Endothelial cell of umbilical vein (primary cell): ENCODE results near the gene ACMSD. TPM values are rescaled to one million over a fixed set of nuclear protein-coding genes. Genes with fewer than 3 reads are reported as not detected.

ENCODE experiments used
- BruUV-seq: library from RNA; stranded (reverse); fragments of 400-500 nt; replicated peaks from 2 replicates; lab custom pipeline; 2021; lab: Mats Ljungman, UMichigan
- CTCF ChIA-PET: fragments of 300-600, 350-600 bp; sonication (Branson Sonifier 250); formaldehyde crosslinking; loops from one replicate; lab custom pipeline; 2021; ENCODE audit warnings: antibody characterized with exemption, inconsistent platforms; lab: Charles Lee
- POLR2A ChIA-PET: fragments of 300-600, 350-600 bp; sonication (Branson Sonifier 250); formaldehyde crosslinking; loops from one replicate; lab custom pipeline; 2021; ENCODE audit warnings: antibody characterized with exemption, inconsistent platforms; lab: Charles Lee
- DNase-seq: peaks from one replicate; pipeline ENCODE4 v3.0.0-alpha.2; 2011; ENCODE audit warnings: low read depth, low spot score
- FAIRE-seq: peaks from 2 replicates; lab custom pipeline; 2011; peaks lifted over from hg19 to GRCh38; lab: Jason Lieb, UNC
- H2AFZ ChIP-seq: 2 replicates; pipeline ENCODE4 v1.6.0; 2012; ENCODE audit warnings: low read depth, low read length, control low read depth, inconsistent platforms
- H3K27ac ChIP-seq: 2 replicates; pipeline ENCODE4 v1.5.1; 2011; ENCODE audit warnings: low read depth, mild to moderate bottlenecking, control low read depth, low read length, moderate library complexity; ENCODE audit not compliant: insufficient read depth
- H3K27me3 ChIP-seq, 2 experiments: 2 replicates each; pipeline versions ENCODE4 v1.6.0 to v1.6.1; 2011; ENCODE audit warnings: low read length in 2 of 2, mixed read lengths in 1 of 2; ENCODE audit not compliant: control insufficient read depth in 2 of 2, insufficient read depth in 2 of 2
- H3K36me3 ChIP-seq, 2 experiments: 2 replicates in 1 of 2; 3 replicates in 1 of 2; pipeline ENCODE4 v1.5.1; 2011; ENCODE audit warnings: low read length in 2 of 2, mild to moderate bottlenecking in 1 of 2, moderate library complexity in 1 of 2; ENCODE audit not compliant: control insufficient read depth in 2 of 2, insufficient read depth in 2 of 2; ENCODE audit errors: extremely low read depth in 1 of 2
- H3K4me1 ChIP-seq: 3 replicates; pipeline ENCODE4 v1.5.1; 2011; ENCODE audit warnings: mild to moderate bottlenecking, low read length; ENCODE audit not compliant: control insufficient read depth, insufficient read depth; ENCODE audit errors: extremely low read depth
- H3K4me2 ChIP-seq: 2 replicates; pipeline ENCODE4 v1.6.1; 2011; ENCODE audit warnings: low read length, control low read depth, mixed read lengths; ENCODE audit not compliant: insufficient read depth
- H3K4me3 ChIP-seq, 3 experiments: fragments of 200-600 bp in 1 of 3; sonication (generic), shearing (Covaris generic) in 1 of 3; replicated peaks in 1 of 3; 2 replicates each; pipeline ENCODE4 v1.5.1; 2011 to 2016; ENCODE audit warnings: control low read depth in 3 of 3, low read length in 3 of 3, mild to moderate bottlenecking in 2 of 3, inconsistent platforms in 1 of 3, low read depth in 1 of 3, moderate library complexity in 1 of 3; ENCODE audit not compliant: insufficient read depth in 1 of 3
- H3K79me2 ChIP-seq: 2 replicates; pipeline ENCODE4 v1.6.0; 2012; ENCODE audit warnings: low read length, inconsistent platforms; ENCODE audit not compliant: control insufficient read depth, insufficient read depth
- H3K9ac ChIP-seq: replicated peaks from 2 replicates; pipeline ENCODE3; 2011; ENCODE audit warnings: low read length, control low read depth; ENCODE audit not compliant: insufficient read depth; ENCODE audit errors: extremely low read depth
- H3K9me1 ChIP-seq: replicated peaks from 3 replicates; pipeline ENCODE4 v1.6.0; 2011; ENCODE audit warnings: mild to moderate bottlenecking, low read length; ENCODE audit not compliant: control insufficient read depth, insufficient read depth; ENCODE audit errors: extremely low read depth
- H3K9me3 ChIP-seq: replicated peaks from 2 replicates; pipeline ENCODE4 v1.5.1; 2012; ENCODE audit warnings: low read length, inconsistent platforms; ENCODE audit not compliant: control insufficient read depth, insufficient read depth
- H4K20me1 ChIP-seq: replicated peaks from 2 replicates; pipeline ENCODE3; 2011; ENCODE audit warnings: mild to moderate bottlenecking, low read length; ENCODE audit not compliant: control insufficient read depth, insufficient read depth; ENCODE audit errors: extremely low read depth
- EZH2 ChIP-seq: IDR thresholded peaks from 2 replicates; pipeline ENCODE4 v1.6.1; 2012; ENCODE audit warnings: borderline replicate concordance, low read depth, mild to moderate bottlenecking, moderate library complexity, low read length, inconsistent platforms; ENCODE audit not compliant: severe bottlenecking
- FOS ChIP-seq: IDR thresholded peaks from 2 replicates; pipeline ENCODE4 v1.6.1; 2011; ENCODE audit warnings: mild to moderate bottlenecking, low read length, moderate library complexity, borderline replicate concordance; ENCODE audit not compliant: insufficient read depth
- GATA2 ChIP-seq: IDR thresholded peaks from 2 replicates; pipeline ENCODE4 v1.7.0; 2011; ENCODE audit warnings: low read depth, mild to moderate bottlenecking, moderate library complexity, mixed read lengths, low read length; ENCODE audit not compliant: insufficient read length, insufficient read depth
- JUN ChIP-seq: IDR thresholded peaks from 2 replicates; pipeline ENCODE4 v1.6.1; 2011; ENCODE audit warnings: borderline replicate concordance, low read depth; ENCODE audit not compliant: insufficient read length, insufficient read depth
- MYC ChIP-seq: IDR thresholded peaks from one replicate; pipeline ENCODE4 v1.6.1; 2011; ENCODE audit warnings: mild to moderate bottlenecking, low read depth, low read length
- POLR2A ChIP-seq: IDR thresholded peaks from 2 replicates; pipeline ENCODE4 v1.6.1; 2012; ENCODE audit warnings: low read depth, mild to moderate bottlenecking, control low read depth, low read length
- POLR2AphosphoS5 ChIP-seq: IDR thresholded peaks from 2 replicates; pipeline ENCODE4 v1.6.1; 2012; ENCODE audit warnings: low read depth, mild to moderate bottlenecking, control low read depth, low read length, moderate library complexity; ENCODE audit not compliant: insufficient read depth
- dilution Hi-C: fragments of 300-500 bp; cut with MboI; formaldehyde crosslinking; loops from one replicate; pipeline ENCODE4 v1.15.0; 2019; ENCODE audit warnings: low sequenced_read_pairs; ENCODE audit not compliant: extremely low pct_ligation_motif_present
- intact Hi-C: fragments of 100-400 bp; cut with micrococcal nuclease; formaldehyde crosslinking; loops from one replicate; pipeline ENCODE4 v1.10.0; 2022
- polyA plus RNA-seq, 4 experiments: library from polyadenylated mRNA; depleted of rRNA in 3 of 4; stranded (reverse) in 3 of 4; unstranded in 1 of 4; fragments of >200 nt; gene quantifications; 2 replicates each; pipeline versions ENCODE4 v1.2.1 to v1.2.3, GENCODE V29; 2011 to 2012; ENCODE audit warnings: missing spikeins in 1 of 4
- total RNA-seq: library from RNA; stranded (reverse); gene quantifications from 2 replicates; pipeline ENCODE4 v1.2.3, GENCODE V29; 2021
- TF ChIP-seq, protein P1 (sequence below), 2 donors: IDR thresholded peaks; 1 replicate in 1 of 2; 2 replicates in 1 of 2; pipeline ENCODE4 v1.5.1; 2011; ENCODE audit warnings: low read length in 2 of 2, mild to moderate bottlenecking in 2 of 2, moderate library complexity in 2 of 2, control low read depth in 1 of 2, inconsistent platforms in 1 of 2, low read depth in 1 of 2; ENCODE audit not compliant: insufficient read depth in 1 of 2; ENCODE audit errors: extremely low read depth in 1 of 2
- TF ChIP-seq, protein P2 (sequence below): IDR thresholded peaks from 2 replicates; pipeline ENCODE4 v1.6.1; 2011; ENCODE audit not compliant: insufficient read depth, insufficient read length

The ACMSD gene
- total and polyA plus RNA-seq, 2 donors (not counting 3 experiments of a cell fraction or from before 2014, with no cell fraction given), result not detected

DNA sequence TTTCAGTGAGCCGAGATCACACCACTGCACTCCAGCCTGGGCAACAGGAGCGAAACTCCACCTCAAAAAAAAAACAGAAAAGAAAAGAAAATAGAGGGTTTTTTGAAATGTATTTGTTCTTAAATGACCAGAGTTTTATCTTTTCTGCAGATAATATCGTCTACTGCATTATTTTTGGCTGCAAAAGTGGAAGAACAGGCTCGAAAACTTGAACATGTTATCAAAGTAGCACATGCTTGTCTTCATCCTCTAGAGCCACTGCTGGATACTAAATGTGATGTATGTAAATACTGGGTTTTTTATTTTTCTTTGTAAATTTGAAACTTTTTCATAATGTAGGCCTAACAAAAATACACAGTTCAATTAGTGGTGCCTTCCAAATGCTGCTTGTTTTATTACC, 98.3 kb downstream of the ACMSD start:
- H3K9ac ChIP-seq, result no peak overlapping the region
- H3K9me1 ChIP-seq, result peaks cover 2% of the 10 kb centered on the region
- peaks cover 13% of the 10 kb centered on the region for H4K20me1 ChIP-seq
- DNase-seq (no peak), FAIRE-seq (no peak)
- dilution Hi-C loops, result no loop called here
- no peak overlapping the region for H3K4me3 ChIP-seq
- H3K27me3 ChIP-seq, result no peaks in the 10 kb centered on the region
- no peak overlapping the region for H3K27ac ChIP-seq
- H3K4me2 ChIP-seq, result no peak overlapping the region
- peaks cover 3 to 13% of the 10 kb centered on the region in 2 experiments for H3K36me3 ChIP-seq
- H3K79me2 ChIP-seq, result peaks cover 82% of the 10 kb centered on the region
- POLR2A ChIA-PET, result no interaction called here
- CTCF ChIA-PET, result no interaction called here
- BruUV-seq, result no TSS peak
- H2AFZ ChIP-seq, result no peak overlapping the region
- TF ChIP-seq JUN (no peak), GATA2 (no peak)
- TF ChIP-seq, protein P1, sequence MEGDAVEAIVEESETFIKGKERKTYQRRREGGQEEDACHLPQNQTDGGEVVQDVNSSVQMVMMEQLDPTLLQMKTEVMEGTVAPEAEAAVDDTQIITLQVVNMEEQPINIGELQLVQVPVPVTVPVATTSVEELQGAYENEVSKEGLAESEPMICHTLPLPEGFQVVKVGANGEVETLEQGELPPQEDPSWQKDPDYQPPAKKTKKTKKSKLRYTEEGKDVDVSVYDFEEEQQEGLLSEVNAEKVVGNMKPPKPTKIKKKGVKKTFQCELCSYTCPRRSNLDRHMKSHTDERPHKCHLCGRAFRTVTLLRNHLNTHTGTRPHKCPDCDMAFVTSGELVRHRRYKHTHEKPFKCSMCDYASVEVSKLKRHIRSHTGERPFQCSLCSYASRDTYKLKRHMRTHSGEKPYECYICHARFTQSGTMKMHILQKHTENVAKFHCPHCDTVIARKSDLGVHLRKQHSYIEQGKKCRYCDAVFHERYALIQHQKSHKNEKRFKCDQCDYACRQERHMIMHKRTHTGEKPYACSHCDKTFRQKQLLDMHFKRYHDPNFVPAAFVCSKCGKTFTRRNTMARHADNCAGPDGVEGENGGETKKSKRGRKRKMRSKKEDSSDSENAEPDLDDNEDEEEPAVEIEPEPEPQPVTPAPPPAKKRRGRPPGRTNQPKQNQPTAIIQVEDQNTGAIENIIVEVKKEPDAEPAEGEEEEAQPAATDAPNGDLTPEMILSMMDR (IDR thresholded peaks at IDR 0.05; ENCODE audit: extremely low read depth in 1 of 2, insufficient read depth in 1 of 2, low read depth in 1 of 2, low read length in 2 of 2), result no peak
- no peaks in the 10 kb centered on the region for H3K9me3 ChIP-seq
- intact Hi-C loops, result no loop called here
- peaks cover 14% of the 10 kb centered on the region for H3K4me1 ChIP-seq

DNA sequence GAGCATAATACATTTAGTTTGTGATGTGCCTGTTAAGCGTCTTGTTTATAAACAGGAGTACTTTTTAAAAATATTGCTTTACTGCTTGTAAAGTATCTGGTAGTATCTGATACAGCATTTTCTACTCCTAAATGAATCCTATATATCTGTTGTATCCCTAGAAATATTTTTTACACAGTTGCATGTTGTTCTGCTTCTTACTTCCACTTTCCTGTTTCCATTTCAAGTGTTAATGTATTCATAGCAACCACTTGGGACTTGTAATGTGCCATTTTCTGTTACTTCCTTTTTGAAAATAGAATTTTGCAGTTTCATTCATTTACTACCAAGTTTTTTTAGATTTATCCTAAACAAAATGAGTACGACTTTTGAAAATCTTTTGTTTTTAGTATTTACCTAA, 105.1 kb downstream of the ACMSD start:
- no peak for DNase-seq
- no peak for FAIRE-seq
- Histone ChIP-seq H2AFZ (no peak overlapping the region), H3K36me3 (peaks cover 6 to 18% of the 10 kb centered on the region in 2 experiments), H3K9ac (no peak overlapping the region), H3K4me2 (no peak overlapping the region), H3K27me3 (no peaks in the 10 kb centered on the region), H3K4me3 (no peak overlapping the region), H3K9me1 (no peaks in the 10 kb centered on the region), H3K27ac (no peak overlapping the region), H3K4me1 (no peaks in the 10 kb centered on the region), H3K79me2 (peaks cover 32% of the 10 kb centered on the region), H4K20me1 (peaks cover 2% of the 10 kb centered on the region), H3K9me3 (no peaks in the 10 kb centered on the region)
- intact Hi-C loops, result no loop called here
- TF ChIP-seq FOS, result no peak
- TF ChIP-seq GATA2, result no peak
- TF ChIP-seq, protein P2, sequence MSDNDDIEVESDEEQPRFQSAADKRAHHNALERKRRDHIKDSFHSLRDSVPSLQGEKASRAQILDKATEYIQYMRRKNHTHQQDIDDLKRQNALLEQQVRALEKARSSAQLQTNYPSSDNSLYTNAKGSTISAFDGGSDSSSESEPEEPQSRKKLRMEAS, result no peak
- no peak for TF ChIP-seq JUN
- no peak for TF ChIP-seq POLR2AphosphoS5
- TF ChIP-seq, protein P1 (IDR thresholded peaks at IDR 0.05; ENCODE audit: extremely low read depth in 1 of 2, insufficient read depth in 1 of 2, low read depth in 1 of 2, low read length in 2 of 2), result no peak
- TF ChIP-seq POLR2A, result no peak
- no peak for TF ChIP-seq MYC
- TF ChIP-seq EZH2, result no peak
- BruUV-seq, result no TSS peak
- ChIA-PET POLR2A (no interaction called here), CTCF (no interaction called here)
- dilution Hi-C loops, result no loop called here
